Measurements from ENCODE around the gene YWHAG. TPM values are rescaled to one million over a fixed set of nuclear protein-coding genes. Genes with fewer than 3 reads are reported as not detected.
"Not testable (repeated sequence)": the region's sequence is repeated elsewhere in the genome, so short reads cannot be mapped to it uniquely, and the experiment has no call there.

YWHAG gene
- total RNA-seq, 2 experiments from 2014 or later, result 42.6 to 126 TPM

GRCh38 chr7:76294344-76295024 is 64.3 kb downstream of the YWHAG start:
- Histone ChIP-seq H3K9me2 (ENCODE audit: insufficient read depth, low read length) (no peaks in the 10 kb centered on the region), H3K4me3 (ENCODE audit: low read depth, low read length, poor library complexity, severe bottlenecking) (no peak overlapping the region), H3K9me3 (ENCODE audit: low read length) (no peaks in the 10 kb centered on the region), H3K27ac (ENCODE audit: low read depth, low read length, poor library complexity, severe bottlenecking) (no peak overlapping the region), H3K36me3 (ENCODE audit: insufficient read depth, low read length) (no peaks in the 10 kb centered on the region), H4K20me1 (ENCODE audit: insufficient read depth, low read length) (no peaks in the 10 kb centered on the region), H2AFZ (ENCODE audit: low read length) (no peak overlapping the region), H3K79me2 (ENCODE audit: insufficient read depth, low read depth, low read length) (no peaks in the 10 kb centered on the region), H3K4me2 (ENCODE audit: low read length) (peak overlapping the region; percentile 8; the same call in 1 of the 2 replicates), H3K4me1 (ENCODE audit: insufficient read depth, low read length, poor library complexity, severe bottlenecking) (peaks cover 21% of the 10 kb centered on the region)
- CTCF ChIA-PET (ENCODE audit: unreplicated experiment), result interaction anchor here (1.2 kb wide), 1 partner anchor 14 kb away, joined by 3 read pairs; no protein-coding TSS in a partner anchor
- POLR2A ChIA-PET, result interaction anchor here (0.9 to 1.6 kb wide), 4 partner anchors 10 to 22 kb away, joined by 3 to 5 read pairs (median 4); no protein-coding TSS in a partner anchor
- peak; percentile 55 for DNase-seq (ENCODE audit: low spot score)
- intact Hi-C loops (cut with micrococcal nuclease; ENCODE audit: unreplicated experiment), result no loop called here
- no peak for TF ChIP-seq EZH2phosphoT487 (IDR thresholded peaks at IDR 0.05; ENCODE audit: borderline replicate concordance, low read depth, low read length)
- TF ChIP-seq CTCF (conservative IDR thresholded peaks at IDR 0.05; ENCODE audit: low read length), result no peak
- BruUV-seq (replicated peaks), result no TSS peak

- Histone ChIP-seq H2AFZ (ENCODE audit: low read length) (no peak overlapping the region), H3K9me3 (ENCODE audit: low read length) (no peaks in the 10 kb centered on the region), H3K4me3 (ENCODE audit: low read depth, low read length, poor library complexity, severe bottlenecking) (no peak overlapping the region), H3K9me2 (ENCODE audit: insufficient read depth, low read length) (no peaks in the 10 kb centered on the region), H3K4me1 (ENCODE audit: insufficient read depth, low read length, poor library complexity, severe bottlenecking) (peaks cover 21% of the 10 kb centered on the region), H3K36me3 (ENCODE audit: insufficient read depth, low read length) (no peaks in the 10 kb centered on the region), H4K20me1 (ENCODE audit: insufficient read depth, low read length) (no peaks in the 10 kb centered on the region), H3K79me2 (ENCODE audit: insufficient read depth, low read depth, low read length) (no peaks in the 10 kb centered on the region), H3K27ac (ENCODE audit: low read depth, low read length, poor library complexity, severe bottlenecking) (no peak overlapping the region), H3K4me2 (ENCODE audit: low read length) (no peak overlapping the region)
- CTCF ChIA-PET (ENCODE audit: unreplicated experiment), result interaction anchor here (1.2 kb wide), 1 partner anchor 15 kb away, joined by 3 read pairs; no protein-coding TSS in a partner anchor
- no peak for TF ChIP-seq EZH2phosphoT487 (IDR thresholded peaks at IDR 0.05; ENCODE audit: borderline replicate concordance, low read depth, low read length)
- no peak for TF ChIP-seq CTCF (conservative IDR thresholded peaks at IDR 0.05; ENCODE audit: low read length)
- DNase-seq (ENCODE audit: low spot score), result no peak
- intact Hi-C loops (cut with micrococcal nuclease; ENCODE audit: unreplicated experiment), result no loop called here
- BruUV-seq (replicated peaks), result no TSS peak
- POLR2A ChIA-PET, result interaction anchor here (0.6 to 1.6 kb wide), 3 partner anchors 14 to 23 kb away, joined by 3 to 5 read pairs (median 4); no protein-coding TSS in a partner anchor
These were observed 65.3 kb downstream of the YWHAG start for GRCh38 chr7:76293407-76293901.

GRCh38 chr7:76292911-76293310 is 65.9 kb downstream of the YWHAG start:
- H3K79me2 ChIP-seq (ENCODE audit: insufficient read depth, low read depth, low read length); H3K4me2 ChIP-seq (ENCODE audit: low read length); H3K4me3 ChIP-seq (ENCODE audit: low read depth, low read length, poor library complexity, severe bottlenecking); POLR2A ChIA-PET; H2AFZ ChIP-seq (ENCODE audit: low read length); H3K36me3 ChIP-seq (ENCODE audit: insufficient read depth, low read length); H3K27ac ChIP-seq (ENCODE audit: low read depth, low read length, poor library complexity, severe bottlenecking); H3K9me3 ChIP-seq (ENCODE audit: low read length); BruUV-seq (replicated peaks); H4K20me1 ChIP-seq (ENCODE audit: insufficient read depth, low read length); intact Hi-C loops (cut with micrococcal nuclease; ENCODE audit: unreplicated experiment); H3K9me2 ChIP-seq (ENCODE audit: insufficient read depth, low read length); DNase-seq (ENCODE audit: low spot score): not testable (repeated sequence)
- CTCF ChIA-PET (ENCODE audit: unreplicated experiment), result interaction anchor here (2.9 kb wide), 1 partner anchor 22 kb away, joined by 15 read pairs; no protein-coding TSS in a partner anchor
- peaks cover 21% of the 10 kb centered on the region for H3K4me1 ChIP-seq (ENCODE audit: insufficient read depth, low read length, poor library complexity, severe bottlenecking)
